Activated effector memory CD4-positive, alpha-beta T cell treated with Interleukin-2 at 50 U/mL for 16 hours (primary cell): Measurements from ENCODE around the gene GBF1.
"Not testable (repeated sequence)": the region's sequence is repeated elsewhere in the genome, so short reads cannot be mapped to it uniquely, and the experiment has no call there.

Source experiments
- DNase-seq: peaks from one replicate; pipeline ENCODE4 v3.0.0-alpha.2; 2020

Gene GBF1

DNA sequence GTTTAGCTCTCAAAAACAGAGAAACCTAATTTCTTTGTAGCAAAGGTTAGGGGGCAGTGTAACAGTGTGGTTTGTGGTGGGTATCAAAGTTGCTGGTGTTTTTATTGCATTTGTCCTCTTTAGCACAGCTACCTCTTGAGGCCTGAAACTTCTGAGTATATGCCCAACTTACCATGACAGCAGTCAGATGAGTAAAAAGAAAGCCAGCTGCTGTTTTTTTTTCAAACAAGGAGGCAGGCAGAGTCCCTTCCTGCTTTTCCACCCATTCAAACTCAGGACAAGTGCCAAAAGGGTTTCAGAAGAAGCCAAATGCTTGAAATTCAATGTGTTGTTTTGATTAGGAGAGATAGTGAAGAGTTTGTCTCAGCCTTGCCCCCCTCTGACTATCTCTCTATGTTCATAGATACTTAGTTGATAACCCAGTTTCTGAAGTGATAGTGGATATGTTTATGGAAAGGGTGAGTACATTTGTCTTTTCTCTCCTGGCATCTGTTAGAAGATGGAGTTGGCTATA, 23.1 kb downstream of the GBF1 start:
- no peak for DNase-seq

DNA sequence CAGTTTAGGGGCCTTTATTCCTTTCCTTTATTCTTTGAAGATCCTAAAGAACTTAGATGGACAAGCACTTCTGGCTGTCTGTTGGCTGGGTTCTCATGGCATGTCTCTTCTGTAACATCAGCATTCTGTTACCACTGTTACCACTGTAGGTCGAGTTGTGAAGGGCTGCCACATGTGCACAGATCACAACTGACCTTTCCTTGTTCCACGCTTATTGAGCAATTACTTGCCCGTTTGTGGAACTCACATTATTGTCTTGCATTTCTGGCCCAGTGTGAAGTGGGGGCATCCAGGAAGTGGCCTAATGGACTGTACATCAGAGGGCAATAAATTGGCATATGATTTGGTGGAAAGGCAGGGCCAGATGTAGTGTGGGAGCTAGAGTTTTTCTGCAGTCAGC, 23.7 kb downstream of the GBF1 start:
- no peak for DNase-seq

DNA sequence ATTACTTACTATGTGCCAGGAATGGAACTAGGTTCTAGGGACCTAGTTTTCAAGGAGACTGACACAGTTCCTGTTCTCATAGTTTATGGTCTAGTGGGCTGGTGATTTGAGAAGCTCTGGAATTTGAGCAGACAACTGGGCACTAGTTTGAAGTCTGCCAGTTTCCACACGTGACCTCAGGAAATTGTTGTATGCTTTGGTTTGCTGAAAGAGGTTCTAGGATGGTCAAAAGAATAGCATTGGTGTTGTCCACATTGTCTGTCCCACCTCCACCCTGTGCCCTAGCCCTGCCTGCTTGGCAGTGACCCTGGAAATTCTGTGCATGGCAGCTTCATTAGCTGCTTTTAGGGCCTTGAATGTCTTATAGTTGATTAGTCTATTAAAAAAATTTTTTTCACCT, 28.7 kb downstream of the GBF1 start:
- DNase-seq = no peak

DNA sequence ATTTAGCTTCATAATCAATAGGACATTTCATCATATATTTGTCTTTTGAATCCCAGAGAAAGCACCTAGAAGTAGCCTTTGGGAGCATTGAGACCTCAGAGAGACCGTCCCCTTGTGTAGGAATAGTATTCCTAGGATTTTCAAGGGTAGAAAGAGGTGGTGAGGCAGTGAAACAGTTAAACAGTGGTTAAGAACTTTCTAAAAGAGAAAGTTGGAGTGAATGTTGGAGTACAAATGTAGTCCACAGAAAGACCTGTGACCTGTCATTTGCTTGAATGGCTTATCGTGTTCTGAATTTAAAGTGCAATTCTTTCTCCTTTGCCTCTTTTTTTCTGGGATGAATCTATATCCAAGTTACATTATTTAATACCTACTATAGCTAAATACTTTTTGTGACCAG, 30.0 kb downstream of the GBF1 start:
- DNase-seq = no peak

GRCh38 chr10:102279104-102279503, 33.8 kb downstream of the GBF1 start:
- DNase-seq = no peak

GRCh38 chr10:102280397-102281101, 35.2 kb downstream of the GBF1 start:
- no peak for DNase-seq

- no peak for DNase-seq
These were observed 35.8 kb downstream of the GBF1 start for GRCh38 chr10:102281102-102281487.

- DNase-seq = no peak
These were observed 38.2 kb downstream of the GBF1 start for GRCh38 chr10:102283488-102283887.

DNA sequence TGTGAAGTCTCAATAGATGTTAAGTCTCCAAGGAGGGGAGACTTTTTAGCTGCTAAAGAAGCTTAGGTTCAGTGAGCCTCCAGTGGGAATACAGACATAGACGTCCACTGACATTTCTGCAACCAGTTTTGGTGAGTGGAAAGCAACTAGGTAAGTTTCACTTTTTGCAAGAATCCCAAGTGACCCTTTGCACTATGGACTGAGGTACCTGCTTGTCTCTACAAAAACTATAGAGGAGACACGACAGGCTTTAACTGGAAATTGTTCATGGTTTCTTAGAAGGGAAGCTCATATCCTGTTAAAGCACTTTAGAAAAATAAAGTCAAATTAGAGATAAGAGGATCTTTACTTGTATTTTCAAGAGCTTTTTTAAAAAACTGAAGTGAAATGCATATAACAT, 38.6 kb downstream of the GBF1 start:
- no peak for DNase-seq

DNA sequence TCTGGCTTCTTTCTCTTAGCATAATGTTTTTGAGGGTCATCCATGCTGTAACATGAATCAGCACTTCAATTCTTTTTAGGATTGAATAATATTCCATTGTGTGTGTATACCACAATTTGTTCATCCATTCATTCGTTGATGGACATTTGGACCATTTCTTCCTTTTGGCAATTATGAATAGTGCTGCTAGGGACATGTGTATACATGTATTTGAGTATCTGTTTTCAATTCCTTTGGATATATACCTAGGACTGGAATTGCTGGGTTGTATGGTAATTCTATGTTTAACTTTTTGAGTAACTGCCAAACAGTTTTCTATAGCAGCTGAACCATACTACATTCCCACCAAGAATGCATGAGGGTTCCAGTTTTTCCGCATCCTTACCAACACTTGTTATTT, 39.2 kb downstream of the GBF1 start:
- no peak for DNase-seq

DNA sequence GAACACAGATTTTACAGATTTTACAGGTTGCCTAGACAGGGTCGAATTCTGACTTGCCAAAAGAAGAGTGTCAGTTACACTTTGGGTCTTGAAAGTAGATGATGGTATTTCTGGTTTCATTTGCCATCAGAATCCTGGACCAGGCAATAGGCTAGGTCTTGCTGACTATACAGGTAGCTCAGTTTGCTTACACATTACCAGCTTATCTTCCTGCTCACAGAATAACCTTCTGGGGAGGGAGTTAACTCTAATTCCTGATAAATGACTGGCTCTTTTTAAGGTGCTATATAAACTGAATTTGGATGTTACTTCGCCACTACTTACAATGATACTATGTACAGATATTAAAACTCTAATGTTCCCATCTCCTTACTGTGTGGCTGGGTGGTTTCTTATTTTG, 39.8 kb downstream of the GBF1 start:
- no peak for DNase-seq

- DNase-seq = no peak
These were observed 40.9 kb downstream of the GBF1 start for GRCh38 chr10:102286216-102286615.

DNA sequence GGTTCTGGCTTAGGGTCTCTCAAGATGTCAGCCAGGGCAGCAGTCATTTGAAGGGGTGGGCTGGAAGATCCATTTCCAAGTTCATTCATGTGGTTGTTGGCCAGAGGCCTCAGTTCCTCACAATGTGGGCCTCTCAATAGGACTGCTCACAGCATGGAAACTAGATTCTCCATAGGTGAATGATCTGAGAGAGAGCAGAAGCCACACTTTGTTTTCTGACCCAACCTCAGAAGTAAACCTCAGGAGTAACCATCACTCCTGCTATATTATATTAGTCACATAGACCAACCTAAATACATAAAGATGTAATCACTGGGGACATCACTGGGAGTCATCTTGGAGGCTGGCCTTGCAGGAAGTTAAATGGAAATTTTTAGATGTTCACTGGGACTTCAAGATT, 42.2 kb downstream of the GBF1 start:
- DNase-seq = no peak

DNA sequence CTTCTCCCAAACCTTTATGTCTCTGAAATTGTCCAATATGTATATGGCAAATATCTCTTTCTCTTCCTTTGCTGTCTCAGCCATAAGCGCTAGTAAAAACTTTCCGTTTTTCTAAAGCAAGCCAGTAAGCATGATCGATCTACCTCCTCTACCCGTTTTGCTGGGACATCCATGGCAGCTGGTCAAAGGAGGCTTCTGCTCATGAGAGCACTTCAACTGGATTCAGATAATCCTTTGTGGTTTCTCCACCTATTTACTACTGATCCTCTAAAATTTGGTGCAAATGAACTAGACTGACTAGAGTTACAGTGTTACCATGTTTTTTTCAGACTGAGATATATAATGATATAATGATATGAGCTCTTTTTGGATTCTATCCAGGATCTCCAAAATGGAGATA, 42.7 kb downstream of the GBF1 start:
- DNase-seq = no peak

- no peak for DNase-seq
These were observed 44.0 kb downstream of the GBF1 start for GRCh38 chr10:102289356-102289755.

DNA sequence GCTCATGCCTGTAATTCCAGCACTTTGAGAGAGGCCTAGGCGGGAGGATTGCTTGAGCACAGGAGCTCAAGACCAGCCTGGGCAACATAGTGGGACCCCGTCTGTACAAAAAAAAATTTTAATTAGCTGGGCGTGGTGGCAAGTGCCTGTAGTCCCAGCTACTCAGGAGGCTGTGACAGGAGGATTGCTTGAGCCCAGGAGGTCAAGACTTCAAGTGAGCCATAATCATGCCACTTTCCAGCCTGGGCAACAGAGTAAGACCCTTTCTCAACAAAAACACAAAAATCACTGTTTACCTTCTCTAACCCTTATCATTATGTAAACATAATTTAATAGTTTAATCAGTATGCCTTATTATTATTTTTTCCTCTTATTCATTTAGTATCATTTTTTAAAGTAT, 44.5 kb downstream of the GBF1 start:
- DNase-seq = no peak

DNA sequence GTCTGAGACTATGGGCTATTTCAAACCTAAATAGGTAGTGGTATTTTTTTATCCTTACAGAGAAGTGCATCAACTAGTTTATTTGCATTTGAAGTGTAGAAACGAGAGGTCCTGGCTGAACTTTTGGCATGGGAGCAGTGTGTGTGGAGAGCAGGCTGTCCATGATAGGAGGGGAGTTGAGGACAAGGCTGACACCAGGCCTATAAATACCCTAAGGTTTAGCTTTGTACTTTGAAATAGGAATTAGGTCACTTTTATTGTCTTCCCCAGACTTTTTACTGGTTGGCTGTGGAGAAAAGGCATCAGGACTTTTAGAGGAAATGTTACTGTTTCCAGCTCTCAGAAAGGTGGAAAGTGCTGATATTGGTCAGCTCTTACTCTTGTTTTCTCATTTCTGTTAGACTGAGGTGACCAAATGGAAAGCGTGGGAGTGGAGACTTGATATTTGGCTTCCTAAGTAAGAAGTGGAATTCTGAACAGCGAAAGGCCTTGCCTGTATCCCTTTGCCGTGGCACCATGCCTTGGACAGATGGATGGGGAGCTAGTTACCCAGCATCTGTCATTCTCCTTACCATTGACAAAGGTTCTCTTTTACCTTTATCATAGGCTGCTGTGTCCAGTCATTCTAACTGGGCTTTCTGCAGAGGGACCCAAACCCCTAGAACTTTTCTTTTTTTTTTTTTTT, 46.0 kb downstream of the GBF1 start:
- DNase-seq = no peak

DNA sequence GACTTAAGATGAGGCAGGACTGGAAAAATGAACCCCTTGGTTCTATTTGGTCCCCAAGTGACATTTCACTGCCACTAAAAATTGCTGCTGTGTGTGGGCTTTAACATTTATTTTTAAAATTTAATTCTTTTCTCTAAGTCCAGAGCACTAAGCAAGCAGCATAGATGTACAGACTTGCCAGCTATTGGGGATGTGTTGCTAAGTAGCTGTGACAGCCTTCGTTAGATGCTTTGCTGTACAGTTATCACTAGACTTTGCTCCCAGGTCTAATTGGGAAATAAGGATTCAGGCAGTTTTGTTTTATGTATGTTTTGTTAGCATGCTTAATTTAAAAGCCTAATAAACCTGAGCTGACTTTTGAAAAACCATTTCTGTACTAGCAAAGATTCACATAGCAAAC, 51.8 kb downstream of the GBF1 start:
- DNase-seq = no peak

- no peak for DNase-seq
These were observed 53.6 kb downstream of the GBF1 start for GRCh38 chr10:102298899-102299298.

- DNase-seq = no peak
These were observed 54.5 kb downstream of the GBF1 start for GRCh38 chr10:102299873-102300272.

- DNase-seq = no peak
These were observed 55.0 kb downstream of the GBF1 start for GRCh38 chr10:102300278-102300843.

GRCh38 chr10:102300912-102301311, 55.6 kb downstream of the GBF1 start:
- not testable (repeated sequence) for DNase-seq

- not testable (repeated sequence) for DNase-seq
These were observed 56.0 kb downstream of the GBF1 start for GRCh38 chr10:102301332-102301731.

DNA sequence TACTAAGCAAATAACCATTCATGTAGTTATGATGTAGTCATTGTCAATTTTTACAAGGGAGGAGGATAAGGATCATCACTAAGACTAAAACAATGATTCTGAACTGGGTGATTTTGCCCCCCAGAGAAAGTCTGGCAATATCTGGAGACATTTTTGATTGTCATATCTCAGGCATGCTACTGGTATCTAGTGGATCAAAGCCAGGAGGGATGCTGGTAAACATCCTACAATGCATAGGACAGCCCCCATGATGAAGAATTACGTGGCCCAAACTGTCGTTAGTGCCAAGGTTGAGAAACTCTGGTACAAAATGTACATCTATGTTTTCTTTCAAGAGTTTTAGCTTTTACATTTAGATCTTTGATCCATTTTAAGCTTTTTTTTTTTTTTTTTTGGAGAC, 57.3 kb downstream of the GBF1 start:
- no peak for DNase-seq
